ENCODE data around the gene APBA1. TPM values are rescaled to one million over a fixed set of nuclear protein-coding genes. Genes with fewer than 3 reads are reported as not detected.

The APBA1 gene
- 0.69 and 1.2 TPM in 2 replicates for total RNA-seq (2014; rRNA removed; shearing (Covaris generic))

GRCh38 chr9:69671879-69672595 is at the start of gene APBA1:
Gene APBA1 (minus strand): TSS chr9:69672371.
- peak; percentile 42 for DNase-seq (ENCODE audit: low read depth)

GRCh38 chr9:69719983-69720382 is 47.8 kb upstream of the APBA1 start:
- DNase-seq (ENCODE audit: low read depth) = no peak

- no peak for DNase-seq (ENCODE audit: low read depth)
Observed at GRCh38 chr9:69719367-69719766, 47.2 kb upstream of the APBA1 start.

- DNase-seq (ENCODE audit: low read depth) = no peak
Observed at GRCh38 chr9:69718218-69718617, 46.0 kb upstream of the APBA1 start.

- no peak for DNase-seq (ENCODE audit: low read depth)
Observed at GRCh38 chr9:69715825-69716224, 43.7 kb upstream of the APBA1 start.

GRCh38 chr9:69715096-69715495 is 42.9 kb upstream of the APBA1 start:
- no peak for DNase-seq (ENCODE audit: low read depth)

GRCh38 chr9:69697475-69697874 is 25.3 kb upstream of the APBA1 start:
- DNase-seq (ENCODE audit: low read depth) = no peak

- DNase-seq (ENCODE audit: low read depth) = no peak
Observed at GRCh38 chr9:69696802-69697201, 24.6 kb upstream of the APBA1 start.

GRCh38 chr9:69689991-69690538 is 17.9 kb upstream of the APBA1 start:
- no peak for DNase-seq (ENCODE audit: low read depth)

GRCh38 chr9:69683927-69684326 is 11.8 kb upstream of the APBA1 start:
- DNase-seq (ENCODE audit: low read depth) = no peak

GRCh38 chr9:69678843-69679538 is 6.8 kb upstream of the APBA1 start:
- DNase-seq (ENCODE audit: low read depth) = no peak

- no peak for DNase-seq (ENCODE audit: low read depth)
Observed at GRCh38 chr9:69677931-69678330, 5.8 kb upstream of the APBA1 start.

- no peak for DNase-seq (ENCODE audit: low read depth)
Observed at GRCh38 chr9:69675563-69675962, 3.4 kb upstream of the APBA1 start.

- DNase-seq (ENCODE audit: low read depth) = peak; percentile 69
Observed at GRCh38 chr9:69674716-69675438, 2.7 kb upstream of the APBA1 start.

- no peak for DNase-seq (ENCODE audit: low read depth)
Observed at GRCh38 chr9:69674112-69674685, 2.0 kb upstream of the APBA1 start.

- no peak for DNase-seq (ENCODE audit: low read depth)
Observed at GRCh38 chr9:69673311-69673640, 1.1 kb upstream of the APBA1 start.

- peak; percentile 89 for DNase-seq (ENCODE audit: low read depth)
Observed at GRCh38 chr9:69672596-69673310, 582 bp upstream of the APBA1 start.

GRCh38 chr9:69671311-69671878 is 776 bp downstream of the APBA1 start:
- DNase-seq (ENCODE audit: low read depth) = no peak

- DNase-seq (ENCODE audit: low read depth) = peak; percentile 43
Observed at GRCh38 chr9:69667306-69667705, 4.9 kb downstream of the APBA1 start.

- no peak for DNase-seq (ENCODE audit: low read depth)
Observed at GRCh38 chr9:69660304-69660703, 11.9 kb downstream of the APBA1 start.

GRCh38 chr9:69658987-69659675 is 13.0 kb downstream of the APBA1 start:
- DNase-seq (ENCODE audit: low read depth) = no peak
